Right atrium auricular region (tissue), 2 donors: Measurements from ENCODE around the gene KRT33B. TPM values are rescaled to one million over a fixed set of nuclear protein-coding genes. Genes with fewer than 3 reads are reported as not detected.

Experiments
- DNase-seq: peaks from one replicate; pipeline ENCODE4 v3.0.0-alpha.2; 2019; ENCODE audit warnings: low spot score
- H3K27ac ChIP-seq, 2 donors: fragments of 200-600 bp; sonication (generic); 1 replicate in 1 of 2; 2 replicates in 1 of 2; pipeline ENCODE4 v1.5.1; 2016 to 2019
- H3K27me3 ChIP-seq, 2 donors: fragments of 200-600 bp; sonication (generic); one replicate each; pipeline versions ENCODE4 v1.5.1 to v1.6.0; 2017 to 2019
- H3K36me3 ChIP-seq: fragments of 200-600 bp; sonication (generic); one replicate; pipeline ENCODE4 v1.5.1; 2016
- H3K4me1 ChIP-seq, 2 donors: fragments of 200-600 bp; sonication (generic); one replicate each; pipeline versions ENCODE4 v1.5.1 to v1.6.0; 2017 to 2019
- H3K4me3 ChIP-seq, 2 donors: fragments of 200-600 bp; sonication (generic); 1 replicate in 1 of 2; 2 replicates in 1 of 2; pipeline ENCODE4 v1.5.1; 2017 to 2019; ENCODE audit warnings: mild to moderate bottlenecking in 1 of 2, moderate library complexity in 1 of 2
- H3K9me3 ChIP-seq, 2 donors: fragments of 200-600 bp; sonication (generic); one replicate each; pipeline ENCODE4 v1.5.1; 2019
- CTCF ChIP-seq, 2 donors: fragments of 200-600 bp; sonication (generic); IDR thresholded peaks; one replicate each; pipeline ENCODE4 v1.5.1; 2019; ENCODE audit warnings: antibody characterized with exemption in 2 of 2
- total RNA-seq, 2 donors: library from RNA; depleted of rRNA; stranded (reverse); fragments of >200 nt; gene quantifications; one replicate each; pipeline ENCODE4 v1.1.0, GENCODE V29; 2016

The KRT33B gene
- total RNA-seq, 2 donors from 2014 or later = not detected

- no peak overlapping the region for H3K4me3 ChIP-seq
- peaks cover 0 to 6% of the 10 kb centered on the region in 2 donors for H3K9me3 ChIP-seq
- H3K36me3 ChIP-seq = no peaks in the 10 kb centered on the region
- no peaks in the 10 kb centered on the region for H3K27me3 ChIP-seq
- DNase-seq = no peak
- H3K4me1 ChIP-seq = no peaks in the 10 kb centered on the region
- TF ChIP-seq CTCF (IDR thresholded peaks at IDR 0.05) = no peak
- no peak overlapping the region for H3K27ac ChIP-seq
Measured at GRCh38 chr17:41325126-41325525, 44.5 kb downstream of the KRT33B start.

- Histone ChIP-seq H3K36me3 (no peaks in the 10 kb centered on the region), H3K27ac (no peak overlapping the region), H3K27me3 (no peaks in the 10 kb centered on the region), H3K4me3 (no peak overlapping the region), H3K4me1 (no peaks in the 10 kb centered on the region), H3K9me3 (peaks cover 0 to 13% of the 10 kb centered on the region in 2 donors)
- DNase-seq = no peak
- no peak for TF ChIP-seq CTCF (IDR thresholded peaks at IDR 0.05)
Measured at GRCh38 chr17:41324180-41325075, 45.2 kb downstream of the KRT33B start.

GRCh38 chr17:41322903-41323895 is 46.4 kb downstream of the KRT33B start:
- Histone ChIP-seq H3K4me3 (no peak overlapping the region), H3K36me3 (no peaks in the 10 kb centered on the region), H3K27ac (no peak overlapping the region), H3K9me3 (peaks cover 0 to 18% of the 10 kb centered on the region in 2 donors), H3K4me1 (no peaks in the 10 kb centered on the region), H3K27me3 (no peaks in the 10 kb centered on the region)
- no peak for TF ChIP-seq CTCF (IDR thresholded peaks at IDR 0.05)
- DNase-seq = no peak

GRCh38 chr17:41322094-41322902 is 47.3 kb downstream of the KRT33B start:
- H3K9me3 ChIP-seq = peaks cover 0 to 18% of the 10 kb centered on the region in 2 donors
- no peak overlapping the region for H3K27ac ChIP-seq
- peak; percentile 58 to 70 for TF ChIP-seq CTCF (IDR thresholded peaks at IDR 0.05)
- H3K27me3 ChIP-seq = no peaks in the 10 kb centered on the region
- H3K36me3 ChIP-seq = no peaks in the 10 kb centered on the region
- DNase-seq = no peak
- no peak overlapping the region for H3K4me3 ChIP-seq
- H3K4me1 ChIP-seq = no peaks in the 10 kb centered on the region

GRCh38 chr17:41318231-41318630 is 51.4 kb downstream of the KRT33B start:
- Histone ChIP-seq H3K27ac (no peak overlapping the region), H3K4me3 (no peak overlapping the region), H3K27me3 (no peaks in the 10 kb centered on the region), H3K36me3 (no peaks in the 10 kb centered on the region), H3K4me1 (no peaks in the 10 kb centered on the region), H3K9me3 (peaks cover 0 to 18% of the 10 kb centered on the region in 2 donors)
- DNase-seq = no peak
- TF ChIP-seq CTCF (IDR thresholded peaks at IDR 0.05) = no peak
